A673 (cell line): ENCODE measurements around the gene ZNF260.

Experiments used
- EZH2 ChIP-seq: fragments of 200-600 bp; sonication (generic); IDR thresholded peaks from 2 replicates; pipeline ENCODE4 v1.6.1; 2017; ENCODE audit warnings: borderline replicate concordance, low read depth, mild to moderate bottlenecking, mixed read lengths, antibody characterized with exemption, low read length; ENCODE audit not compliant: poor library complexity, severe bottlenecking
- TF ChIP-seq, protein P1 (sequence below): fragments of 300-800, 200-600 bp; sonication (generic); conservative IDR thresholded peaks from 2 replicates; pipeline ENCODE4 v1.5.1; 2017; ENCODE audit warnings: low read depth, mild to moderate bottlenecking, antibody characterized with exemption, low read length, moderate library complexity, mixed read lengths

GRCh38 chr19:36489920-36490415, 38.1 kb downstream of the ZNF260 start:
- TF ChIP-seq, protein P1, sequence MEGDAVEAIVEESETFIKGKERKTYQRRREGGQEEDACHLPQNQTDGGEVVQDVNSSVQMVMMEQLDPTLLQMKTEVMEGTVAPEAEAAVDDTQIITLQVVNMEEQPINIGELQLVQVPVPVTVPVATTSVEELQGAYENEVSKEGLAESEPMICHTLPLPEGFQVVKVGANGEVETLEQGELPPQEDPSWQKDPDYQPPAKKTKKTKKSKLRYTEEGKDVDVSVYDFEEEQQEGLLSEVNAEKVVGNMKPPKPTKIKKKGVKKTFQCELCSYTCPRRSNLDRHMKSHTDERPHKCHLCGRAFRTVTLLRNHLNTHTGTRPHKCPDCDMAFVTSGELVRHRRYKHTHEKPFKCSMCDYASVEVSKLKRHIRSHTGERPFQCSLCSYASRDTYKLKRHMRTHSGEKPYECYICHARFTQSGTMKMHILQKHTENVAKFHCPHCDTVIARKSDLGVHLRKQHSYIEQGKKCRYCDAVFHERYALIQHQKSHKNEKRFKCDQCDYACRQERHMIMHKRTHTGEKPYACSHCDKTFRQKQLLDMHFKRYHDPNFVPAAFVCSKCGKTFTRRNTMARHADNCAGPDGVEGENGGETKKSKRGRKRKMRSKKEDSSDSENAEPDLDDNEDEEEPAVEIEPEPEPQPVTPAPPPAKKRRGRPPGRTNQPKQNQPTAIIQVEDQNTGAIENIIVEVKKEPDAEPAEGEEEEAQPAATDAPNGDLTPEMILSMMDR, result no peak
- TF ChIP-seq EZH2, result no peak
